Measurements from ENCODE around the gene INPP5A.
"Not testable (repeated sequence)": the region's sequence is repeated elsewhere in the genome, so short reads cannot be mapped to it uniquely, and the experiment has no call there.

INPP5A gene

DNA sequence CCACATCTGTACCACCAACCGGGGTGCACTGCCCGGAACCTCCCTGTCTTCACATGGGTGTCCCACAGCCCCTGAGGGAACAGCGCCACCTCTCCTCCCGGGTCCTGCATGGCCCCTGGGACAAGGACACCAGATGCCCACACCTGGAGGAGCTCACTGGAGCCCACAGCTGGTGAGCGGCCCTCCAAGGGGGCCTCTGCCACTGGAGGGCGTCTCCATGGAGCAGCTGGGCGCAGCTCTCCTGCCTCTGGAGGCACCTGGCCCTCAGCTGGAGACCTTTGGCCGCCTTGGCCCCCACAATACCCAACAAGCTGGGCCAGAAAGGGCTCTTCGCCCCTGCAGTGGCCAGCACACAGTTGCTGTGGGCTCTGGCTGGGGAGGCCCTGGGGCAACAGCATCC lies 255.6 kb downstream of the INPP5A start:
- DNase-seq = no peak

DNA sequence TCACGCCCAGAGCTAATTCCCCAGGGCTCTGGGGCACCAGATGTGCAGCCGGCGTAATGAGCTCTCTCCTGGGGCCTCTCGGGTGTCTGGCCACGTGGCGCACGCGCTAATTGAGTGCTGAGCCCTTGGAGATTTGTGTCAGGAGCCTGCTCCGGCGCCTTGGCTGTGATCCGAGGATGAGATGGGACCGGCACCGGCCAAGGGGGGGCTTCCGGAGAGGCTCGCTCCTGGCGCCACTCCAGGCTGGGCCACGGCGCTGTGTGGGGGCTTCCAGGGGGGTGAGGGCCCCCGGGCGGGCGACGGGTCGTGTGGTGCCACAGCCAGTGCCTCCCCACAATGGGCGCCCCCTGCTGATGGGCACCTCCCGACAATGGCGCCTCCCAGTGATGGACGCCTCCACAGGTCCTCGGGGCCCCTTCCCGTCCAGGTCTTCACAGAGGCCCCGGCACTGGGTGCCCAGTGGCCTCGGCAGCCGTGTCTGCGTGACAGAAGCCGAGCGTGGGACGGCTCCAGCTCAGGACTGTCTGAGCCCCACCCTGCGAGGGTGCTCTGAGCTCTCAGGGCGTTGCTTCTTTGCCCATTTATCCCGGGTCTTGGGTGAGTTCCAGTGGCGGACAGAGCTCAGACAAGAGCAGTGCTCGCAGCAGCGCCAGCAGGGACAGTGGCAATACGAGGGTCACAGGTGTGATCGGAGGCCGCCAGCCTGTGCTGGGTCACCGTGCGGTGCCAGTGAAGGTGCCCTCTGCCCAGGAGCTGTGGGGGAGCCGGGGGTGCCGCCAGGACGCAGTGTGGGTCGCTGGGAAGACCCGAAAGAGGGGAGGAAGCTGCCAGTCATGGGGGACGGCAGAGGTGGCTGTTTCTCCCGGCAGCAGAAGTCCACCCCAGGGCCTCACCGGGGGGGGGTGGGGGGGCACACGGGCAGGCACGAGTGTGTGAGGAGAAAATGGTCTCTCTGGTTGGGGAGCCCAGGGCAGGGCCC lies 256.6 kb downstream of the INPP5A start:
- no peak for DNase-seq

DNA sequence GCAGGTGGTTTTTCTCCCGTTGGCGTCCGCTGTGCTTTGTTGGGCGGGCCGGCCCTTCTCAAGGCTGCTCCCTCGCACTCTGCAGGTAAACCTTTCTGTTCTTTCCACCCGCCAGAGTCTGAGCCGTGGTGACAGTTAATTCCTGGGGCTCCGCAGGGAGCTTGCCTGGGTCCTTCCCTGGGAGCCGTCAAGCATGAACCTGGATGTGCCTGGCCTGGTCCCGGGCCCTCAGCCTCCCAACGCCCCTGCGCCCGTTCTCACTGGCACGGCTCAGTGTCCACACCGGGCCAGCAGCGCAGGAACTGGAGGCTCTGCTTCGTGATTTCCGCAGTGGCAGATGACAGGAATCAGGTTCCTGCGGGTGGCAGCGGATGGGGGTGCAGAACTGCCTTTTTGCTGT lies 259.3 kb downstream of the INPP5A start:
- no peak for DNase-seq

DNA sequence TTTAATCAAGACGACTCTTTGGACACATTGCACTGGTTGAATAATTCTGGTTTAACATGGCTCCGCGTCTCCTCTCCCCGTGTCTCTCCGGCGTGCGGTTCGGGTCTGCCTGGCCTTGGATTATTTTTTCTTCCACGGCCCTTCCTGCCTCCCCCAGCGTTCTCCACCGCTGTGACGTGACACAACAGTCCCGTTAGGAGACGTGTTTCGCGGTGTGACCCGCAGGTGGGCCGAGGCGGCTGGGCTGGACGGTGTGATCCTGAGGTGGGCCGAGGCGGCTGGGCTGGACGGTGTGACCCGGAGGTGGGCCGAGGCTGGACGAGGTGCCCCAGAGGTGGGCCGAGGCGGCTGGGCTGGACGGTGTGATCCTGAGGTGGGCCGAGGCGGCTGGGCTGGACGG lies 260.4 kb downstream of the INPP5A start:
- DNase-seq = not testable (repeated sequence)

DNA sequence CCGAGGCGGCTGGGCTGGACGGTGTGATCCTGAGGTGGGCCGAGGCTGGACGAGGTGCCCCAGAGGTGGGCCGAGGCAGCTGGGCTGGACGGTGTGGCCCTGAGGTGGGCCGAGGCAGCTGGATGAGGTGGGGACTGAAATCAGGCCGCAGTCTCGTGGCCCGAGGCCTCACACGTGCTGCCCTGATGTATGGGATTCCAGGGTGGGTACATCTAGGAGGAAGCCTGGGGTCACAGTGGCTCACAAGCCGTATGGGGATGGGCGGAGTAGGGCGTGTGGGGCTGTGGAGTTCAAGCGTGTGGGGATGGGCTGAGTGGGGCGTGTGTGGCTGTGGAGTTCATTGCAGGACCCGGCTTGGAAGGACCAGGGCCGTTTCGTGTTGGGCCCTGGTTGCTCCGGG lies 260.8 kb downstream of the INPP5A start:
- no peak for DNase-seq

DNA sequence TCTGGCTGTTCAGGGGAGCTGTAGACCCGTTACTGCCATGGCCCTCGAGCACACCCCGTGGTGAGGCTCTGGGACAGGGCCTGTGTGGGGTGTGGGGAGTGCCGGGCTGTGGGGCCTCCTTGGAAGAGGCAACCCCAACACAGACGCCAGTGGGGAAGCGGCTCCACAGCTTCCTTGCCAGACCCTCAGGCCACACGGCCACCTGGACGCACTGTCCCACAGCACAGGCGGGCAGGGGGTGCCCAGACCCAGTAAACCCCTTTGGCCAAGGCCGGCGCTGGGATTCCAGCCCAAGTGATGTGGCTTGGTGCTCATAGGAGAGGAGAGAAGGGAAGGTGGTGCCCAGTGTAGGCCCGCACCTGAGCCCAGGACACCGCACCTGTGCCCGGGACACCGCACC lies 261.3 kb downstream of the INPP5A start:
- DNase-seq = no peak

DNA sequence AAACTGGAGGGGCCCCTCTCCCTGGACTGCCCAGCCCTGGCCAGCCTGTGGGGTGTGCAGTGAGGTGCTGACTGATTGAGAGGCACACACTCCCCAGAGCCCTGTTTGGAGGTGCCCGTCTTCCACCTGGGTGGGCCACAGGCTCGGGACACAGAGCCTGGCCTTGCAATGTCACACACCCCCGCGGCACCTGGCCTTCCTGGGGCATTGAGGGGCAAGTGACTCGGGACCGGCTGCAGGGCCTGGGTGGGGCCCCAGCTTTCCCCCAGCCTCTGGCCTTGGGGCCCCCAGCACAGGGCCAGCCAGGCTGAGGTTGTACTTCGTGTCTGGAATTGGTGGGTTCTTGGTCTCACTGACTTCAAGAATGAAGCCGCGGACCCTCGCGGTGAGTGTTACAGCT lies 262.3 kb downstream of the INPP5A start:
- no peak for DNase-seq

DNA sequence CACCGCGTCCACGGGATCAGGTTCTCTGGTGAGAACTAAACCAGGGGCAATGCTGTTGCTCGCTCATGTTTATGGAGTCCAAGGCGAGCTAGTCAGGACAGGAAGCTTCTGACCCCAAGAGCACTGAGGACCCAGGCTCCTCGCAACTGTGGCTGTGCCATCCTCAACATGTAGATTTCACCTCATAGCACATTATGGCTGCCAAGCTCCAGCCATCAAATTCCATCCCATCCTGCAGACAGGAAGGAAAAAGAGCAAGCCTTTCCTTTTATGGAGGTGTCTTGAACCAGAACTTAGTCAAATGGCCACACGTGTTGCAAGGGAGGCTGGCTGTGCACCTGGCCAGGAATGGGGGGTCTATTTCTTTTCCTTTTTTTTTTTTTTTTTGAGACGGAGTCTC lies 264.5 kb downstream of the INPP5A start:
- no peak for DNase-seq

DNA sequence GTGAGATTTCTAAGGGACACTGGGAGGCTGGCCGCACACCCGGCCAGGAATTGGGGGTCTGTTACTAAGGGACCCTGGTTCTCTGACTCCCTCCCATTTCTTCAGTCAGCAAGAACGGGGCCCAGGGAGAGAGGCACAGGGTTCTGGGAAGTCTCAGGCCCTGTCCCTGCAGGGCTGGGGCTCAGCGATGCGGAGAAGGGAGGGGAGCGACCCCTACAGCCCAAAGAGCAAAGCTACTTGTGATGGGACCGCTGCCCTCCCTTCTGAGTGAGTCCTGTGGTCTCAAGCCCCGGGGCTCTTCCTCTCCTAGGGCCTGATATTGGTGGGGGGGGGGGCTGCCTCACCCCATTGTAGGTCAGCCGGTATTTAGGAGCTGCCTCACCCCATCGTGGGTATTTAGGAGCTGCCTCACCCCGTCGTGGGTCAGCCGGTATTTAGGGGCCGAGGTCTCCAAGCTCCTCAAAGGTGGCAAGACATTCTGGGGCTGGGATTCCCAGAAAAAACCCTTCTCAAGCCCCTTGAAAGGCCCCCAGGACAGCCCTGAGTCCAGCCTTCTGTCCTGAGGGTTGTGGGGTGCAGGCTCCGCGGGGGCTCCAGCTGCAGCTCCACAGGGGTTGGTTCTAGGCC lies 265.2 kb downstream of the INPP5A start:
- no peak for DNase-seq

DNA sequence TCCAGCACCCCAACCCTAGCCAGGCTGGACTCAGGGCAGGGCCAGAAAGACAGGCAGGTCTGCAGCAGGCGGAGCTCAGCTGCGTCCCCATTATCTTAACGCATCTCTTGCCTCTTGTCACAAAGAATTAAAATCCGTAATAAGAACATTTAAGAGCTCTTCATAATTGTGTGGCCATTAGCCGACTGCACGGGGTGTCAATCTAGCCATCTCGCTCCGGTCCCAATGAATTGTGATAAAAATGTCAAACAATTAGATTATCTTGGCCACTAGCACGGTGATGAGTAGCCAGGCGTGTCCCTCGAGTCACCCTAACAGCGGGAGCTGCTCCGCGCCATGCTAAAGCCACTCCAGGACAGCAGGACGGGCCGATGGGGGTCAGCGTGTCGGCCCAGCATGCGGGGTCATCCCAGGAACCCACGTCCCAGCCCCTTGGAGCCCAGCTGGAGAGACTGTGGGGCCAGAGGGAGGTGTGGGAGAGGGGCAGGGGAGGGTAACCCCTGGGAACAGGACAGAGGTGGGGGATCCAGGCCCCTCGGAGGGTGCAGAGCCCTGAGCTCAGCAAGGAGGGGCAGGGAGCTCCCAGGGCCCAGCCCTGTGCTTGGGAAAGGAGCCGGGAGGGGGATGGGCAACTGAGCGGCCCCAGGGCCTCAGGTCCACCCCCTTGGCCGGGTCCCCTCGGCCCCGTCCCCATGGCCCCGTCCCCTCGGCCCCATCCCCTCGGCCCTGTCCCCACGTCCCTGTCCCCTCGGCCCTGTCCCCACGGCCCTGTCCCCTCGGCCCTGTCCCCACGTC lies 266.0 kb downstream of the INPP5A start:
- no peak for DNase-seq

DNA sequence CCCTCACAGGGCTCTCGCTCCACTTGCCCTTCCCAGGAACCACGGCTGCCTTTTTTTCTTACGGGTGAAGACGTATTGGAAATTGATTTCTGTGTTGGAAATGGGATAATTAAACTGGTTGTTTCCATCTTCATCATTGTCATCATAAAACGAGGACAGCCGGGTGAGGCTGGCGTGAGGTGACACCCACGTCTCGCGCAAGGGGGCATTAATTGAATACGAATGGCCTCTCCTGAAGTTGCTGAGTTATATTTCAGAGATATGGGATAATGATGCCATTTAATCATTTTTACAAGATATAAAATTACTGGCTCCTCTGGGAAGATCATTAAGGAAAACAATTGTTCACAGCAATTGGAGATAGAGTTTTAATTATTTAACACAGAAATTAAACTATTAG lies 266.7 kb downstream of the INPP5A start:
- DNase-seq = no peak

DNA sequence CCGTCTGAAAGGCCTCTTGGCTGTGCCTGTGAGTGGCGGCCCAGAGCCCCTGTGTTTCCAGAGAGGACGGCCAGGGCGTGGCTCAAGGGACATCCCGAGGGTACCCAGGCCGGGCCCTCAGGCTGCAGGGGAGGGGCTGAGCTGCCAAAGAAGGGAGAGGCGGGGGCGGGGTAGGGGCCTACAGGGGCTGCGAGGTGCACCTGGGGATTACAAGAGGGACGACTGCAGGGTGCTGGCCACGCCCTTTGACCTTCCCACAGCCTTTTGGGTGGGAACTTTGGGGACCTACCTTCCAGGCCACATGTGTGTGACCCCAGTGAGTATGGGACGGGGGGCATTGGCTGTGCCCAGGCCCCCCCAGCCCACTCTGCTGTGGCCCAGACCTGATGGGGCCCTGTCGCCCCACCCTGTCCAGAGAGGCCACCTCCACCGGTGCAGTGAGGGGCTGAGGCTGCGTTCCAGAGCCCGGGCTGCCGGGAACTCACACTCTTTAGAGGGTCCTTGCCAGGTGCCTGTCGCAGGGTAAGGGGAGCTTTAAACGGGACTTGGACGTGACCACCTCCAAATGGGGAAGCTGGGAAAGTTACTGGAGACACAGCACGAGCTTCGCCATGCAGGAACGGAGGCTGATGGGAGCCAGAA lies 267.3 kb downstream of the INPP5A start:
- no peak for DNase-seq

DNA sequence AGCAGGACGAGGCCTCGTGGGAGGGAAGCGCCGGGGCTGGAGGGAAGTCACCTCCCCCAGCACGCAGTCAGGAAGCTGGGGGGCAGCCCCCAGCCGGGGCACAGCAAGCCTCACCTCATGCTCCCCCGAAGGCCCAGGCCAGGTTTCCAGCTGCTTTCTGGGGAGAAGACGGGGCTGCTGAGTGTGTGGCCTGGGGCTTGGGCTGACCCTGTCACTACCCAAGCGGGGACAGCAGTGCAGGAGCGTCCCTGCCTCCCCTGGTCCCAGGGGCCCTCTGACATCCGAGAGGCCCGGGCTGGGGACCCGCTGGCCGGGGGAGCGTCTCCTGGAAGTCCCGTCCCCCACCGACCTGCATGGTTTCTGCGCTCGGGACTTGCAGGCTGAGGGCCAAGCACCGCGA lies 268.0 kb downstream of the INPP5A start:
- no peak for DNase-seq

DNA sequence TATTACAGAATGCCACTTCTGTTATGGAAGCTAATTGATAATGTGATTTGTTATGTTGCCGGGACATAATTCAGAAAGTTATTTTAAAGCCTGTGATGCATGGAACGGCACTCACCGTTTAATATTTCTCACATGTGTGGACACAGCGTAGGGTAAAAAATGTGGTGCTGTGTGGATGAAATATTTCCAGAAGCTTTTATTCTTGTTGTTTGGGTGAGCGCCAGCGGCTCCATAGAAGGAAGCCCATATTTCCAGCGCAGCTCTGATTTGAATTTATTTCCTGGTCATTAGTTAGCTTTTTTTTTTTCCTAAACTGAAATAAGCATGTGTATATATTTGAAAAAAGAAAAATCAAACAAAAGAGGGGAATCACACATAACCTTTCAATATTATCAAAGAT lies 268.5 kb downstream of the INPP5A start:
- no peak for DNase-seq

DNA sequence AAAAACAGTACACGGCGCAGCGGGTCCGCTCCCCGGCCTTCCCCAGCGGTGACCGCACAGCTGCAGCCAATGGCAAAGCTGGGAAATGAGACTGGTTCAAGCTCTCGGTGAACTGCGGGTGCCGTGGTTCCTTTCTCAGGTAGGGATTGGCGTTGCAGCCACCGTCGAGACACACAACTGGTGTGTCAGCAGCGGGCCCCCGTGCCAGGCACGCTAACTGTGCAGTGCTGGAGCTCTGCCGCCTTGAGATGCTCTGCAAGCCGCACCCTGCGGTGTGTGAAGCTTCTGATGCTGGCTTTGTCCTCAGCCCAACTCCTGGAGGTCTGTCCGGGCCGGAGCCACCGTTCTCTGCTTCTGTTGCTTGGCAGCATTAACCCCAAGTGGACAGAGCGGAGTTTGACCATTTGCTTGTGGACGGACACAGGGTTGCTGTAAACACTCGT lies 269.0 kb downstream of the INPP5A start:
- no peak for DNase-seq

DNA sequence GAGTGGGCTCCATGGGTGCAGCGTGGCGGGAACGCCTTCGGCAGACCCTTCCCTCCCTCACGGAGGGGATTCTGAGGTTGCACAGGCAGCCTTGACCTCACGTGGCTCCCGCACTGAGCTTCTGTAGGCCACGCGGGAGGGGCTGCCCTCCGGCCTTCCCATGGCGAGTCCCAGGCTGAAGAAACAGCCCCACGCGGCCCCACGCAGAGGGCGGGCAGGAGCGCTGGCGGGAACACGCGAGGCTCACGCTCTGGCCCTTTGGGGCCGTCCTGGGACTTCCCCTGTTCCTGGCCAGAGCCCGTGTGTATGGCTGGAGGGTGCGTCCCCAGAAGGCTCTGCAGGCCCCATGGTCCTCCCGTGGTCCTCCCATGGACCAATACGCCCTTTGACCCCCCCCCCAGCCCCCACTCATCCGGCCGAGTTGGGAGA lies 270.0 kb downstream of the INPP5A start:
- no peak for DNase-seq

DNA sequence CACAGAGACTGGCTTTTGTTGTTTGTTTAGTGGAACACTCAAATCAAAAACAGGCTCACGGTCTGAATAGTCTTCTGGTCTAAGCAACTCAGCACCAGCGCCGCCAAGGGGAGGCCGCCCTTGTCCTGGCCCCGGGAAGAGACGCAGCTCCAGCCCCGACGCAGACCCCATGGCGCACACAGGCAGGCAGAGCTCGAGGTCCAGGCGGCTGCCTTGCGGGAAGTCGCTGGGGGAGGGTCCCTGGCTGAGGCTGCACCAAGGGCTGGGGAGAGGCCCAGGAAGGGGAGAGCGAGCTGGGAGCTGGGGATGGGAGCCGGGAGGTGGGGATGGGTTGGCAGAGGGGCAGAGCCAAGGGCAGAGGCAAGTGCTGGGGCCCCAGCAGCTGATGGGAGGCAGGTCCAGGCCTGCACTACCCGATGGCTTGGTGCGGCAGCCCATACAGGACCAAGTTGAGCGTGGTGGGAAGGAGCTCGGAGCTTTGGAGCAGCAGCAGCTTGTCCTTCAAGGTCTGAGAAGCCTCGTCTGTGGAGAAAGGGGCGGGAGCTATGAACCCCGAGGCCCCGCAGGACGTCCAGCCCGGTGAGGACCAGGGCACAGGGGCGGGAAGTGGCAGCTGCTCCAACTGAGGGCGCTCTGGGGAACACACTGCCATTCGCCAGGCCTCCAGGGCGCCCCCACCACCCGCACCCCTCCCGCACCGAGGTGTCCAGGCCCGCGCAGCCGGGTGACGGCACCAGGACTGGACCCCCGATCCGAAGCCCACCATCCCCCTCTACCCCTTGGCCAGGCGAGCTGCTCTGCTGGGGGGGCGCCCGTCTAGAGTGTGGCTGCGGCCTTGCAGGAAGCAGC lies 271.0 kb downstream of the INPP5A start:
- no peak for DNase-seq

DNA sequence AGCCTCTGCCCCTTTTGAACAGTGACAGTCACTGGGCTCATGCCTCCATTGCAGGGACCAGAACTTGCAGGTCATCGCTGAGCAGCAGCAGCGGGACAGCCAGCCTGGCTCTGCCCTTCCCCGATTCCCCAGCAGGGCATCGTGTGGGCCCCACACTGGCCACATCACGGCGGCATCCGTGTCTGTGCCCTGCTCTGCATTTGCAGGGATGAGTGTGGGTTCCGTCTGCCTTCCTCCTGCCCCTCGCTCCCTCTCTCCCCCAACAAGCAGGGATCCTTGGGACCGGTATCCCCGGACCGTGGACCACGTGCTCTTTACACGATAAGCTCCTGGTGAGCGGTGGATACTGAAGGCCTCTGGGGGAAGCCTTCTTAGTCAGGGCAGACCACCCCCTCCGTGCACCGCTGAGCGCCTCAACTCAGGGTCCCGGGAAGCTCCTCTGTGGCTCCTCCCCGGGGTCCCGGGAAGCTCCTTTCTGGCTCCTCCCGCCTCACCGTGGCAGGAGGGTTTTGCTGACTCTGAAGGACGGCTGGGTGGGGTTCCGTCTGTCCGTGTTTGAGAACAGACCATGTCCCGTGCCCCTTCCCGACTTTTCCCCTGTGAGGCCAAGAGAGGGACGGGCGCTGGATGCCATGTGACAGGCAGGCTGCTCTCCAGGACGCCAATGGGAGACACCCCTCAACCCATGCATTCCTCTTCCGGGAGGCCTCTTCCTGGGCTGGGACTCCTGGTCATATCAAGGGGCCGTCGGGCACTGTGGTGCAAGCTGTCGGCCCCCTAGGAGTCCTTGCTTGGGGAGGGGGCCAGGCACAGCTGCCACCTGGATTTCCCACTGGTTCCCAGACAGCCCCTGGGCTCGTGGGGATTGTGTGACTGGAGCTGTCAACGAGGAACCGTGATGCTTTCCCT lies 271.9 kb downstream of the INPP5A start:
- DNase-seq = no peak

DNA sequence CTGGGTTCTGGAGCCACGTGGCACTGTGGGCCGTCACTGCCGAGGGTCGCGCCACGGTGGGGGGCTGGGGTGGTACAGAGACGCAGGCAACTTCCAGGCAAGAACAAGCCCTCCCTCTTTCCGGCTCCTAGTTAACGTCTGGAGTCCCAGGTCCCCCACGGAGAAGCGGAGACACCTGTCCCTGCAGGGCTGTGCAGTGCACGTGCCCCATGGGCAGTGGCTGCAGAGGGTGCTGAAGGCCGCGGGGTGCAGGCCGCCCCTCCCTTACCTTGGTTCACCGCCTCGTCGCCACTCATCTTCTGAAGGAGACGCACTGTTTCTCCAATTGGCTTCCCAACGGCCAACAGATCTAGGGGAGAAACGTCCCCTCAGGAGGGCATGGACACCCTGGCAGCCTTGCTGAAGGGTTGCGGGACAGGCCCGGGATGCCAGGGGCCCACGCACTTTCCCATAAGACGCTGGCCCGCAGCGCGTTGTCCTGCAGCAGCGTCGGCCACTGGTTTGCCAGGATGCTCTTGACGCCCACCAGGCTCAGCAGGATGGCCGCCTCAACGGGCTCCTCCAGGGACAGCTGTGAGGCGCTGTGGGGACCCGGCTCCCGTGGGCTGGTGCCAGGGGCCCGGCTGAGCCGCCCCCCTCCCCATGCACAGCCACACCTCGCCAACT lies 272.7 kb downstream of the INPP5A start:
- no peak for DNase-seq
